ENCODE data around the gene STK39.

- no peak for TF ChIP-seq POLR2A (IDR thresholded peaks at IDR 0.05)
- TF ChIP-seq CTCF (IDR thresholded peaks at IDR 0.05), result no peak
These were observed 71.0 kb downstream of the STK39 start for GRCh38 chr2:168176402-168176801.
